NCI-H128 (cell line): ENCODE results near the gene LRRC53.
A peak's percentile ranks its signal among the peaks of the same experiment; 100 is the strongest.

Experiments
- DNase-seq: peaks from one replicate; lab custom pipeline; 2025; ENCODE audit not compliant: unreplicated experiment; lab: John Stamatoyannopoulos, UW

Gene LRRC53

GRCh38 chr1:74452035-74452434, 60.4 kb downstream of the LRRC53 start:
- no peak for DNase-seq

- DNase-seq: no peak
These were observed 75.4 kb downstream of the LRRC53 start for GRCh38 chr1:74437035-74437434.

GRCh38 chr1:74436078-74436477, 76.3 kb downstream of the LRRC53 start:
- DNase-seq: no peak

- DNase-seq: no peak
These were observed 78.1 kb downstream of the LRRC53 start for GRCh38 chr1:74434321-74434720.

GRCh38 chr1:74432325-74432724, 80.1 kb downstream of the LRRC53 start:
- DNase-seq: no peak

GRCh38 chr1:74431531-74431930, 80.9 kb downstream of the LRRC53 start:
- no peak for DNase-seq

GRCh38 chr1:74430342-74430934, 82.0 kb downstream of the LRRC53 start:
- DNase-seq: no peak

- no peak for DNase-seq
These were observed 82.8 kb downstream of the LRRC53 start for GRCh38 chr1:74429580-74429979.

- DNase-seq: no peak
These were observed 84.7 kb downstream of the LRRC53 start for GRCh38 chr1:74427681-74428080.

DNA sequence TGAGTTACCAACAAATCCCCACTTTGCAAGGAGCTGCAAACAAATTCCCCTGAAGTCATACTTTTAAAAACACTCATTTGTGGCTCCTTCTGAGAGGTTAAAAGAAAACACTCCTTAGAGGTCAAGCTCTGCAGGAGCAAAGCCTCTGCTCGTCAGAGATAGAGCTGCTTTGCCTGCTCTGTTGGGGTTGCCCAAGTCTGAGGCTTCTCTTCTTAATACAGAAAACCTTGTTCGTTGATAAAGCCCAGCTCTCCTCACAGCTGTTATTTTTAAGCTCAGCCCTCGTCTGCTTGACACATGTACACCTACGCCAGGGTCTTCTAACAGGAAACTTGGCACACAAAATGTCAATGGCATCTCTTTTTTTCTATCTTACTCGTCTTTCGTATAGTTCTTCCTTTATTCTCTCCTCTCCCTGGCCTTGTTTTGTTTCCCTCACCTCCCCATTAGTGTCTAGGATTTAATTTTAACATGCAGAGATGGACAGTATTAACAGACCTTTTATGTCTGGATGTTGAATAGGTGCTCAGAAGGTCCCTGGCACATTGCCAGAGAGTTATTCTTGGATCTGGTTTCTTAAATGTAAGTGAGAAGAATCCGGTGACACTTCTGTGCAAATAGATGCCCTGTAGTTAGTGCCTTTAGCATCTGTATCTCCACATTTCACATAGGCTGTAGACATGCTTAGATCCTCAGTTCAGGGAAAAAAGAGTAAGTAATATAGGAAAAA, 86.0 kb downstream of the LRRC53 start:
- DNase-seq: peak; percentile 28

GRCh38 chr1:74425676-74426075, 86.7 kb downstream of the LRRC53 start:
- DNase-seq: no peak

DNA sequence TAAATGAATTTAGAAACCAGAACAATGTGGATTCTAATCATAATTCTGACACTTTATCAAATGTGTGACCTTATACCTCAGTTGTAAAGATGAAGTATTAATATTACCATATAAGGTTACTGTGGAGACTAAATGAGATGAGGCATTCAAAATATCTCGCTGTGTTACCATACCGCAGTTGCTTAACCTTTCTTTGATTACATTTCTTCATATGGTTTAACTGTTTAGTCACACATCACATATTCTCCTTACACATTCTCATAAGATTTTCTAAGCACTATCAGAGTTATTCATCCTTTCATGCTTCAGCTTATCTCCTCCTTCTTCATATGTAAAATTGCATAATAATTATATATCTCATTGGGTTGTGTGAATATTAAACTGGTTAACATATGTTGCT, 88.9 kb downstream of the LRRC53 start:
- no peak for DNase-seq

DNA sequence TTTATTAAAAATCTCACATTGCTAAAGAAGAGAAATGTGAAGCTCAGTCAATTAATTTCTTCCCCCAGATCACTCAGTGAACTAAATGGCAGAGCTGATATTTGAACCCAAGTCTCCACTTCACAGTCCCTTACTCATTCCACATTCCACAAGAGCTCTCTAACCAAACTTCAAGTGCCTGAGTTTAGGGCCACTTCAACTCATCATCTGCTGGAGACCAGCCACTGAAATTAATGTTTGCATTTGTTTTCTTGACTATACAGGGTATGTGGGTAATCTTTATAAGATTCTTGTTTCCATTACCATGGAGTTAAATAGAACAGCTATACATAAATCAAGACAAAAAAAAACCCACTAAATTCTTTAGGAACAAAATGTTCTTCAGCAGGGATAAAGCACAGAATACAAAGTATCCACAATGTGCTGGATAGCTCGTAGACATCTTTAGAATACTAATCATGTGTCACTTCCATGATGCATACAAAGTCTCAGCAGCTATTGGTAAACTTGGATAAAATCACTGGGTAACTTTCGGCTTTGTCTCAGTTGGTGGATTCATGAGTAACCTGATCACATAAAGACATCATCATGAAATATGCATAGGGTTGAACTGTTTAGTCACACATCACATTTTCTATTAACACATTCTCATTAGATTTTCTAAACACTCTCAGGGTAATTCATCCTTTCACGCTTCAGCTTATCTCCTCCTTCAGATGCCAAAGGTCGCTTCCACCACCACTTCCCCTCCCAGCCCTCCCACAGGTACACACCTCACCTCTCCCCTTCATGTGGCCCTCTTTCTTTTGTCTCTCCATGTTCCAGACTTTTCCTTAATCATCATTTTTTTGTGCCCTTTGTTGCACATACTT, 89.8 kb downstream of the LRRC53 start:
- no peak for DNase-seq

DNA sequence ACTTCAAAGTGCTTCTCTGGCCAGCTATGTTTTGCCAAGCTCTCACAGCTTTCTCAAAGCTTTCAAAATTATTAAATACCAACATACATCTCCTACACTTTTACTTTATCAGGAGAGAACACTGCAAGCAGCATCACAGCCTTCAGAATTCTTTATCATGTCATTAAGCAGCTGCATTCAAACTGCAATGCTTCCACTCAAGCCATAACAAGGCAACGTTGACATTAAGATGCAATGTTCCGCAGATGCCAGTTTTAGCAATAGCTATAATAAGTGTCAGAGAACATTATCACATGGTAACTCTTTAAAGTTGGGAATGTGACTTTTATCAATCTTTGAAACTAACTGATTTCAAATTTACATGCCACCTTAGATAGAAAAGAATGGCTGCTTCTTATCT, 91.9 kb downstream of the LRRC53 start:
- no peak for DNase-seq
